Activated effector memory CD4-positive, alpha-beta T cell treated with anti-CD3 and anti-CD28 coated beads, Interleukin-2, amount 50 U/mL, for 16 hours (primary cell): Measurements from ENCODE around the gene MYOZ2.
"Not testable (repeated sequence)": the region's sequence is repeated elsewhere in the genome, so short reads cannot be mapped to it uniquely, and the experiment has no call there.

Experiments used
- DNase-seq: peaks from one replicate; pipeline ENCODE4 v3.0.0-alpha.2; 2020

MYOZ2 gene

GRCh38 chr4:119130365-119131065 lies 5.1 kb upstream of the MYOZ2 start:
- no peak for DNase-seq

- DNase-seq = no peak
Observed at GRCh38 chr4:119131164-119131563, 4.5 kb upstream of the MYOZ2 start.

GRCh38 chr4:119132306-119132705 lies 3.3 kb upstream of the MYOZ2 start:
- DNase-seq = no peak

- no peak for DNase-seq
Observed at GRCh38 chr4:119136546-119136945, 914 bp downstream of the MYOZ2 start.

- no peak for DNase-seq
Observed at GRCh38 chr4:119138046-119138445, 2.4 kb downstream of the MYOZ2 start.

GRCh38 chr4:119139311-119139710 lies 3.7 kb downstream of the MYOZ2 start:
- no peak for DNase-seq

GRCh38 chr4:119139822-119140252 lies 4.2 kb downstream of the MYOZ2 start:
- DNase-seq = no peak

- DNase-seq = not testable (repeated sequence)
Observed at GRCh38 chr4:119141283-119141682, 5.7 kb downstream of the MYOZ2 start.

- no peak for DNase-seq
Observed at GRCh38 chr4:119142833-119143232, 7.2 kb downstream of the MYOZ2 start.

- DNase-seq = not testable (repeated sequence)
Observed at GRCh38 chr4:119143341-119143740, 7.7 kb downstream of the MYOZ2 start.

- no peak for DNase-seq
Observed at GRCh38 chr4:119149110-119149509, 13.5 kb downstream of the MYOZ2 start.

GRCh38 chr4:119151161-119151560 lies 15.5 kb downstream of the MYOZ2 start:
- no peak for DNase-seq

GRCh38 chr4:119152741-119153140 lies 17.1 kb downstream of the MYOZ2 start:
- DNase-seq = no peak

GRCh38 chr4:119162174-119162573 lies 26.5 kb downstream of the MYOZ2 start:
- no peak for DNase-seq

- DNase-seq = no peak
Observed at GRCh38 chr4:119165767-119166166, 30.1 kb downstream of the MYOZ2 start.

GRCh38 chr4:119170195-119170594 lies 34.6 kb downstream of the MYOZ2 start:
- no peak for DNase-seq

- DNase-seq = no peak
Observed at GRCh38 chr4:119172223-119172622, 36.6 kb downstream of the MYOZ2 start.

GRCh38 chr4:119173729-119174361 lies 38.2 kb downstream of the MYOZ2 start:
- not testable (repeated sequence) for DNase-seq

GRCh38 chr4:119179011-119179410 lies 43.4 kb downstream of the MYOZ2 start:
- DNase-seq = no peak

GRCh38 chr4:119184128-119184527 lies 48.5 kb downstream of the MYOZ2 start:
- DNase-seq = no peak

GRCh38 chr4:119189638-119190037 lies 54.0 kb downstream of the MYOZ2 start:
- DNase-seq = no peak

- DNase-seq = no peak
Observed at GRCh38 chr4:119190354-119190753, 54.7 kb downstream of the MYOZ2 start.

GRCh38 chr4:119191505-119191904 lies 55.9 kb downstream of the MYOZ2 start:
- DNase-seq = no peak

GRCh38 chr4:119197772-119198212 lies 62.2 kb downstream of the MYOZ2 start:
- DNase-seq = no peak

GRCh38 chr4:119204916-119205315 lies 69.3 kb downstream of the MYOZ2 start:
- DNase-seq = no peak
